SW 1271 (cell line): ENCODE data around the gene DGCR6L.
"Not testable (repeated sequence)": the region's sequence is repeated elsewhere in the genome, so short reads cannot be mapped to it uniquely, and the experiment has no call there.

ENCODE experiments used
- DNase-seq, 2 experiments: peaks; one replicate each; lab custom pipeline; 2025; lab: John Stamatoyannopoulos, UW

Gene DGCR6L

DNA sequence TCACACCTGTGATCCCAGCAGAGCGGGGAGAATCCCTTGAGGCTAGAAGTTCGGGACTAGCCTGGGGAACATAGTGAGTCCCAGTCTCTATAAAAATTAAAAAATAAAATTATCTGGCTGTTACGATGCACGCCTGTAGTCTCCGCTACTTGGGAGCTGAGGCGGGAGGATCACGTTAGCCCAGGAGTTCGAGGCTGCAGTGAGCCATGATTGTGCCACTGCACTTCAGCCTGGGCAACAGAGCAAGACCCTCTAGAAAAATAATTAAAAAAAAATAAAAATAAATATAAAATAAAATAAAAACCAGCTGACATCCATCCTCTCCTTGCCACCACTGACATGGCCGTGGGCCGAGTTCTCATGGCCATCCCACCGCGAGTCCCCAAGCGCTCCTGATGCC lies 44.0 kb downstream of the DGCR6L start:
- DNase-seq = no peak

- DNase-seq = not testable (repeated sequence)
These were observed 44.5 kb downstream of the DGCR6L start for GRCh38 chr22:20275325-20275724.

DNA sequence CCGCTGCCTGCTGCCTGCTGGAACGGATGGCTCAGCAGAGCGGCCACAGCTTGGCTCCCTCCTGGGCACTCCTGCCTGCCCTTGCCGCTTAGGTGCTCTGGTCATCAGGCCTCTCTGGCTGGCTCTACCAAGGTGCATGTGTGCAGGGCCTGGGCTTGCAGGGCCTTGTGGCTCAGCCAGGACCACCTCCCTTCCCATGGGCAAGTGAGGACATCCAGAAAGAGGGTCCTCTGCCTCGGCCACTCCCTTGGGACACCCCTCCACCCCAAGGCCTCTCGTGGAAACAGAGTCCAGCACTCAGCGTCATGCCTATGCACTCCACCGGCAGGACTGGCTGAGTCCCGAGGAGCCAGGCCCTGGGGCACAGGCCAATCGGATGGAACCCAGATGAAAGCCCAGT lies 45.5 kb downstream of the DGCR6L start:
- DNase-seq = not testable (repeated sequence)

GRCh38 chr22:20273758-20274181 lies 46.1 kb downstream of the DGCR6L start:
- no peak for DNase-seq

DNA sequence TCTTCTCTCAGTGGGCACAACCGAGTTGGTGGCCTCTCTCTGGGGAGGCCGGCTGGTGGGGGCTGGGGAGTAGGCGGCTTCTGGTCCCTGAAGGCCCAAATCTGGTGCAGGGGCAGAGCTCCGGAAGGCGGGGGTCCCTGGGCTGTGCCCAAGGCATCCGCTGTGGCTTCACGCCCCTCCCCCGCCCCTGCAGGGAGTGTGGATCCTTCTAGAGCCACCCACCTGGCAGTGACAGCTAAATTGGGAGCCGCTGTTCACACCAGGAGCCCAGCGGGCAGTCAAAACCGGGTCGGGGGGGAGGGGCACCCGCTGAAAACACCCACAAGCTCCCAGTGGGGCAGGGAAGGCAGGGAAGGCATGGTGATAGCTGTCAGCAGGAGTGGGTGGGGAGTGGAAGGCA lies 47.2 kb downstream of the DGCR6L start:
- DNase-seq = no peak

DNA sequence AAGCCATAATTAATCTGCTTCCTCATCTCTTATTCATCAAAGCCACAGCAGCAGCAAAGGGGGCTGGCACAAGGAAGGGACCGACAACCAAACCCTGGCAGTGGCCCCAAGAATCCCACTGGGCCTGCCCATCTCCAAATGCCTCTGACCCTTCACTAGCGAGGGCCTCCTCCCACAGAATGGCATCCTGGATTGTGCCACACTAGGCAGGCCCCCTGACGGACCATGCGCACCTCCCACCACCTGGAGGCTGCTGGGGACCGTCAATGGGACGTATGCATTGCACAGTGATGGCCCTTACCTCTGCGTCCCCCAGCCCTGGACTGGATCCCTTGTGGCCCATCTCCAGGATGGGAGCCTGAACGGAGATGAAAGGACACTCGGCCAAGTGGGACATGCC lies 47.7 kb downstream of the DGCR6L start:
- no peak for DNase-seq

DNA sequence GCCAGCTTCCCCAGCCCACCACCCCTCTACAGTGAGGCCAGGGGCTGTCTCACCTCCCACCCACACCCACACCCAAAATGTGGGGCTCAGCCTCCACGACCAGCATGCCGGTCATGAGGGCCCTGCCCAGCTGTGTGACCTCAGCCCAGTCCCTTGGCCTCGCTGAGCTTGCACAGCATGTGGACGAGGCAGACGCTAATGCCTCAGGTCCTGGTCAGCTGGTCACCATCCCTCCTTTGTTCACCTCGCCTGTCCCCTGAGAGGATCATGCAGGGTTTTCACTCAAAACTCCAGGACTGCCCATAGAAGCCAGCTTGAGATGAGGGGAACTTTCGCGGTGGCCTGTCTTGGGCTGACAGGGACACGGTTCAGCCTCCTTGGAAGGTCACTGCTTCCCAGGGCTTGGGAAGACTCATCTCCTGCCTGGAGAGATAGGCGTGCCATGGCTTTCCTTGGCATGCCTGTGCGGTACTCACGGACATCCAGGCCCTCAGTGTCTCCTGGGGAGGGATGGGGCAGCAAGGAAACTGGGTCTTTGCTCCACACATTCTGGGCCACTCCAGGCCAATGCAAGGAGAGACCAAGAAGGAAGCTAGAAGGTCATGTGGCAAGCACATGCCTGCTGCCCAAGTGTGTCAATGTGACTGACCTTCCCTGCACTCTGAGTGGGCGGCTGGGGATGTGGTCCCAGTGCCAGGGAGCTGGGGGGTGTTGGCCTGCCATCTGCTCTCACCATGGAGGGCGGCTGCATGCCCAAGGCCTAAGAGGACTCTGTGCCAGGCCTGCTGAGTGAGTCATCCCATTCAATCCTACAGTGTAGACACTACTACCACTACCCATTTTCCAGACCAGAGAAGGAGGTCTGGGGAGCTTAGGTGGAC lies 48.5 kb downstream of the DGCR6L start:
- no peak for DNase-seq

DNA sequence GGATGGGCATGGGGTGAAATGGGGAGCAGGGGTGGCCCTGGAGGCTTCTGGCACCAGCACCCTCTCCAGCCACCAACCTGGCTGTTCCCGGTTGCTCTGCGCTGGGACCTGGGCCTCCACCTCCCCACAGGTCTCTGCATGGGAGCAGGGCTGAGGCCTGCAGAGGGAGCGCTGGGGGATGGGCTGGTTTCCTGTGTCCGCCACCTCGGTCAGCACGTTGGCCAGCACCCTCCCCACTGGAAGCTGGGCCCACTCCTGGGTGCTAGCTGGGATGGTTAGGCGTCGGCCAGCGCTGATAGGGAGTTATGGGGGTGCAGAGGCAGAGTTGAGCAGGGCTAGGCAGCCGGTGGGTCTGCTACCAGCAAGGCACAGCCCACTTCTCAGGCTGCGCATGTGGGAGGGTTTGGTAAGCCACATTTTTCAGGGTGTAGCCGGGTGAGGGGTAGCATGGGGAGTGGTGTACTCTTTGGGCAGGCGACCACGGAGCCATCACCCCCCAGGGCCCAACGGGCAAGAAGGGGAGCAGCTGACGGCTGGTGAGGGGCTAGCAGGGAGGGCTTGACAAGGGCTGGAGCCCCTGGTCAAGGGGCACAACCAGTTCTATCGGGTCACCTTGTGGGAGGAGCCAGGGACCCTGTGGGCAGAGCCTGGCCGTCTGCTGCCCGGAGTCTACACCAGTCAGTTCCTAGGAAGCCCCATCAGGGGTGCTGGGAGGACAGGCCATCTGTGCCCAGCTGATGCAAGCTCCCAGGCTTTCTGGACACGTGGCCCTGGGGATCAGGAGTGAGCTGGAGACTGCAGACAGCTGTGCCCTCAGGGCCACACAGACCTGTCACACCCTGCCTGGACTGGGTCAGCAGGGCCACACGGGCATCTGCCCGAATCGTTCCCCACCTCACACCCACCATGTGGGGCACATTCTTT lies 49.4 kb downstream of the DGCR6L start:
- not testable (repeated sequence) for DNase-seq

DNA sequence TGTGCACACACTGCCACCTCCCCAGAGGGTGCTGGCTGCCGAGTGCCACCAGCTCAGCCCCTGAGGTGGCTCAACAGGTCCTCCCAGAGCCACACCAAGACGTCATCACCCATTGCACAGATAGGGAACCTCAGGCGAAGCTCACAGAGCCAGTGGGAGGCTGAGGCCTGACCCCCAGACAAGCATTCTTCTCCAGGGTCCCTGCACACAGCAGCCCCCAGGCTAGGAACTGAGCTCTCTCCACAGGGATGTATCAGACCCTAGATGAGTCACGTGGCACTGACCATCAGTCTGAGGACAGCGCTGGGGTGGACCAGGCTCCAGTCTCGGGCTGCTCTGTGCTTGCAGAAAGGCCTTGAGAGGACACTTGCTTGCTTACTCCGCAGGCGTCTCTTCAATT lies 50.2 kb downstream of the DGCR6L start:
- not testable (repeated sequence) for DNase-seq

- DNase-seq = not testable (repeated sequence)
These were observed 50.7 kb downstream of the DGCR6L start for GRCh38 chr22:20269201-20269600.

- DNase-seq = peak in 1 of 2 experiments; percentile 15
These were observed 51.4 kb downstream of the DGCR6L start, which contains the start of gene RTN4R for GRCh38 chr22:20268279-20269012. Gene RTN4R (minus strand): TSS chr22:20268318. CDS start chr22:20268092, 226 bp downstream.

GRCh38 chr22:20267441-20268278 lies 52.2 kb downstream of the DGCR6L start:
- peak in 1 of 2 experiments; percentile 4 for DNase-seq

- not testable (repeated sequence) for DNase-seq
These were observed 53.0 kb downstream of the DGCR6L start for GRCh38 chr22:20266667-20267440.

- DNase-seq = not testable (repeated sequence)
These were observed 53.8 kb downstream of the DGCR6L start for GRCh38 chr22:20265772-20266666.

DNA sequence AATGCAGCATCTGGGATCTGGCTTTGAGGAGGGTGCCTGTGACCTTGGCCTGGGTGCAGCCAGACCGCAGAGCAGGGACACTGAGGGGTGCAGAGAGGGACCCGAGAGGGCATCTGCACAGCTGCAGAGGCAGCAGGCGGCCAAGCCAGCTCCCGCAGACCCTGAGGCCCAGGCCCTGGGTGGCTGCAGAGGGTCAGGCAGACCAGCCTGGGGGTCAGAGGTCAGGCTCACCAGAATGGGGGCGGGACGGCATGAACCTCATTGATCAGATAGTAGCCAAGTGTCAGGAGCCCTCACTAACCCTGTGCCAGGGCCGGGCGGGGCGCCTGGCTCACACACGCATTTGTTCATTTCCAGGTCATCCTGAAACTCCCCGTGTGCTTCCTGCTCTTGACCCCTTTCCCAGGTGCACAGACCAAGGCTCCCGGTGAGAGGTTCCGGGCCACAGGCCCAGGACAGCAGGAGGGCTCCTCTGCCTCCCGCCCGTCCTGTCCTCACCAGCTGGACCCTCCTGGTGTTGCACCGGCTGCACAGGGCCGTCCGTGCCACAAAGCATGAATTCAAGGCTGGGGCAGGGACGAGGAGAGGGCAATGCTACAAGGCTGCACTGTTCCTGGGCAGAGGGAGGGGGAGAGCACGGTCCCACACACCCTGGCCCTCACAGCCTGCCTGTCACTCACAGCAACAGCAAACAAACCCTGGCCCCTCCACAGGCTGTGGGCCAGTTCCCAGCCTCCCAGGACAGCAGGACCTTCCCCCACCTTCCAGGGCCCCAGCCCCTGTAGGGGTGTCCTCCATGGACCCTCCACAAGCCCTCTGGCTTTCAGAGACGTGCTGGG lies 55.0 kb downstream of the DGCR6L start:
- DNase-seq = no peak
